HTR-8/SVneo (cell line): ENCODE data around the gene CELA3B.
"Not testable (repeated sequence)": the region's sequence is repeated elsewhere in the genome, so short reads cannot be mapped to it uniquely, and the experiment has no call there.

ENCODE experiments used
- DNase-seq: peaks from one replicate; pipeline ENCODE4 v3.0.0; 2011; ENCODE audit warnings: low spot score, mixed read lengths; ENCODE audit not compliant: insufficient read length
- FAIRE-seq: peaks from 2 replicates; lab custom pipeline; 2011; peaks lifted over from hg19 to GRCh38; lab: Jason Lieb, UNC

The CELA3B gene, protein sequence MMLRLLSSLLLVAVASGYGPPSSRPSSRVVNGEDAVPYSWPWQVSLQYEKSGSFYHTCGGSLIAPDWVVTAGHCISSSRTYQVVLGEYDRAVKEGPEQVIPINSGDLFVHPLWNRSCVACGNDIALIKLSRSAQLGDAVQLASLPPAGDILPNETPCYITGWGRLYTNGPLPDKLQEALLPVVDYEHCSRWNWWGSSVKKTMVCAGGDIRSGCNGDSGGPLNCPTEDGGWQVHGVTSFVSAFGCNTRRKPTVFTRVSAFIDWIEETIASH

GRCh38 chr1:21976703-21977239, at the start of gene CELA3B:
Gene CELA3B (plus strand): TSS chr1:21977022. CDS start chr1:21977040, 18 bp downstream.
- not testable (repeated sequence) for DNase-seq, FAIRE-seq

DNA sequence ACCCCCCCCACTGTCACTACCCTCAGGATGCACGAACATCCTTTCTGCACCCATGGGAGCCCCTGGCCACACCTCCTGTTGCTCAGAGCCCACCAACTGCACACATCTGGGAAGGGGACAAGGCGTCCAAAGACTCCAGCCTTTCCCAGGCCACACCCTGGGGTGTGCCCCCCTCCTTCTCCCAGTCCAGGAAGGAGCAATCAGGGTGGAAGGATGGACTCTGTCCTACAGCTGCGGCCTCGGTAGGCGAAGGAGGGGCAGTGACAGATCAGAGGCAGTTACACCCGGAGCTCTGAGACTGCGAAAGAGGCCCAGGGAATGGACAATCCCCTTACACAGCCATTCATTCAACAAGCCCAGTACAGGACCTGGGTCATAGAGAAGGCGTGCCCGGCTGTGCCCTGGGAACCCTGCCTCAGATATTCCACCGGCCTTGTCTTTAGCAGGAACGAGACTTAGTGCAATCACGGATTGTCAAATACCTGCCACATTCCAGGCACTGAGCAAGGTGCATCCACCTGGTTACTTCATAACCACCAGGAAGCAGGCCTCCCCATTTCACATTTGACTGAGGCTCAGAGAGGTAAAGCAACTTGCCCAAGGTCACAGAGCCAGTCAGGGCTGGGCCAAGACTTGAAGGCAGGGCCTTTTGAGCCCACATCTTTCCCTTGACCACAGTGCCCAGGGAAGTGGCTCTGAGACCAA, 49.1 kb upstream of the CELA3B start:
- DNase-seq (no peak), FAIRE-seq (no peak)

DNA sequence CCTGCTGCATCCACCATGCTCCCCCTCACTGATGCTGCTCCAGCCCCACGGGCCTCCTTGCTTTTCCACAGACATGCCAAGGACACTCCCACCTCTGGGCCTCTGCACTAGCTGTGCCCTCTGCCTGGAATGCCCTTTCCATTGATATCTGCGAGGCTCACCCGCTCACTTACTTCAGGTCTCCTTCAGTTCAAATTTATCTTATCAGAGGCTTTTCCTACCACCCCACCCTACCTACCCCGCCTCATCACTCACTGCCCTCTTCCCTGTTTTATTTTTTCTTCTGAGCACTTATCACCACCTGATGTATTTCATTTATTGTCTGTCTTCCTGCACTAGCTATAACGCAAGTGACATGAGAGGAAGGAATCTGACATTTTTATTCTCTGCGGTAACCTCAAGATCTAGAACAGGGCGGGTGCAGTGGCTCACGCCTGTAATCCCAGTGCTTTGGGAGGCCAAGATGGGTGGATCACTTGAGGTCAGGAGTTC, 46.7 kb upstream of the CELA3B start:
- DNase-seq (no peak), FAIRE-seq (no peak)

DNA sequence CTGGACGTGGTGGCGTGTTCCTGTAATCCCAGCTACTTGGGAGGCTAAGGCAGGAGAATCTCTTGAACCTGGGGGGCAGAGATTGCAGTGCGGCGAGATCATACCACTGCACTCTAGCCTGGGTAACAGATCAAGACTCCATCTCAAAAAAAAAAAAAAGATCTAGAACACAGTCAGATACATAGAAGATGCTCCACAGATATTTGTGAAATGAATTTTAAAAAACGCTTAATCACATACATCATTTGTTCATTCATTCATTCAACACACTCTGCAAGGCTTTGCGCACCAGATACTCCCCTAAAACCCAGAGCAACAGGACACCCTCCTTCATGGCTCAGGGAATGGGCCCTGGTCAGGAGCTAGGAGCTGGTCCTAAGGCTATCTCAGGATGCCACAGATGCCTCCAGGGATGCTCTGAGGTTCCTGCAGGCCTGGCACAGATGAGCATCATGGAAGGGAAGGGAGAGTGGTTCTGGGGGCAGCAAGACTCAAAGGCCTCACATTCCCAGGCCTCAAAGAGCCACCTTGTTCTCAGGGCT, 46.1 kb upstream of the CELA3B start:
- FAIRE-seq (no peak), DNase-seq (no peak)

GRCh38 chr1:21931171-21932093, 45.4 kb upstream of the CELA3B start:
- DNase-seq: peak; percentile 62
- peak; percentile 84 for FAIRE-seq

DNA sequence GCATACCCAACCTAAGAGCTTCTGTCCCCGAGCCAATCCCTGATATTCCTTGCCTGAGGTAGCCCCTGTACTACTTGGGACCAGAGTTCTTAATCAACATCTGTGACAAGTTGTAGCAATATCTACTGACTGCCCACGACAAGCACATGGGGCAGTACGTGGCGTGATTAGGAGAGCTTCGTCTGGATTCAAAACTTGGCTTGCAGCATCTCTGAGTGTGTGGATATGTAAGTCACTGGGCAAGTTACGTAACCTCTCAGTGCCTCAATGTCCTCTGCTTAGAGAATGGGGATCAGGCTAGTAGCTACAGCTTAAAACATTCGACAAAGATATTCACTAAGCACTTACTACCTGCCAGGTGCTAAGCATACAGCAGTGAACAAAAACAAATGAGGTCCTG, 44.7 kb upstream of the CELA3B start:
- no peak for DNase-seq
- peak; percentile 40 for FAIRE-seq

DNA sequence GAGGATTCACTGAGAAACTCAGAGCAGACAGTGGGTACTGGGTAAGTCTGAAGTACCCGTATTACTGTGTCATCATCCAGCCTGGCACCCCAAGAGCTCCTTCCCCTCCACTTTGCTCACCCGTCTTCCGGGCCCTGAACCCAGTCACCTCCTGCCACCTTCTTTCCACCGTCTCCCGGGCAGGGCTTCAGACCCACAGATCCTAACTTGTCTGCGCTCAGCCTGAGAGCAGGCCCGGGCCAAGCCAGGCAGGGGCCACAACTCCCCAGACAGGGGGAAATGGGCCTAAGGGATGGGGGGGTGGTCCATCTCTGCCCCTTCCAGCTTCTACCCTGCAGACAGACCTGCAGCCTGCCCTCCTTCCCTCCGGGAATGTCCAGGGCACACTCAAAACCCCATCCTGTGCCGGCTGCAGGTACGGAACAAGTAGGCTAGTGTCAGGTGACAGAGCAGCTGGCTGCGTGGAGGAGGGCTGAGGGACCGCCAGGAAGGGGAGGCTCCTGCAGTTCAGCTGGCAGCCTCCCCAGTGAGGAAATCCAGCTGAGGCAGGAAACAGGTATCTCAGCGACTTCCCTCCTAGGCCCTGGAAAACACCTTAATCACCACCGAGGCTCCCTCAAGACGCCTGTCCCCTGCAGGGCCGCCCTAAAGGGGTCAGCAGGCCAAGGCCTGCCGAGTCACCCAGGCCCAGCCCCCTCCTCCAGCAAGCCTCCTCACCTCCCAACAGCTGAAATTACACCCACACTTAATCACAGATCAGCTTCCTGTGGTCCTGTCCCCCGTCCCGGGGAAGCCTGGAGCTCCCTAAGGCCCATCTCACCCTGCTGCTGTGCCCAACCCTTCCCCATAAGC, 43.2 kb upstream of the CELA3B start:
- FAIRE-seq (peak; percentile 48), DNase-seq (no peak)

- FAIRE-seq (no peak), DNase-seq (no peak)
These were observed 41.4 kb upstream of the CELA3B start for GRCh38 chr1:21935393-21935804.

- FAIRE-seq (no peak), DNase-seq (no peak)
These were observed 40.9 kb upstream of the CELA3B start for GRCh38 chr1:21935891-21936365.

DNA sequence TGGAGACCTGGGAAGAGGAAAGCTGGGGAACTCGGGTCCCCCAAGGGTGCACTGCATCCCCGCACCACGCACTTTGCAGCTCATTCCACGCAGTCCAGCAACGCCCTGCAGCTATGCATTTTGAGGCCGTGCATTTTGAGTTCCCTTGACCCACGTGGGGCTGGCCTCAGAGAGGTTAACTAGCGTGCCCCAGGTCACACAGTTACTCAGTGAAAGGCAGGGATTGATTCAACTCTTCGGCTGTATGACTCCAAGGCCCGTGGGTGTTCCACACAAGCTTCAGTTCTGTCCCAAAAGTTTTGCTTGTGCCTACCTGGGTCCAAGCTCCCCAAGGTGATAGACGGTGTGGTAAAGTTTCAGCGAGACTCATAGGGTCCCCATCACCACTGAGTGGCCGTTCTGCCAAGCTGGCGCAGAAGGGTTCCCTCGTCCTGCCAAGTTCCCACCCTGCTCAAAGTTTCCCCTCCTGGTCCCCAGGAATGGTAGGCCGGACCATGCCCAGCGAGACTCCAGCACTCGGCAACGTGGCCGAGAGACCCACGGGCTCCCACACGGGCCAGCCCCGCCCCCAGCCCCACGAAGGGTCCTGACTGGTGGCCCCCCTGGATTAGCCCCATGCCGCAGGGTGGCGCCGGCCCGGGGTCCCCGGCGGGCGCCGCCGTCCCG, 40.3 kb upstream of the CELA3B start:
- DNase-seq (no peak), FAIRE-seq (no peak)

- FAIRE-seq: no peak
- no peak for DNase-seq
These were observed 39.8 kb upstream of the CELA3B start, which contains the start of gene HSPG2 for GRCh38 chr1:21937034-21937371. Gene HSPG2 (minus strand): TSS chr1:21937310. CDS start chr1:21937217, 93 bp downstream.

GRCh38 chr1:21937372-21938121, 39.3 kb upstream of the CELA3B start:
- FAIRE-seq (no peak), DNase-seq (peak; percentile 71)

- DNase-seq: no peak
- no peak for FAIRE-seq
These were observed 37.9 kb upstream of the CELA3B start for GRCh38 chr1:21938732-21939538.

GRCh38 chr1:21939650-21940374, 37.0 kb upstream of the CELA3B start:
- DNase-seq (peak; percentile 62), FAIRE-seq (no peak)

GRCh38 chr1:21940492-21940891, 36.3 kb upstream of the CELA3B start:
- FAIRE-seq (no peak), DNase-seq (no peak)

DNA sequence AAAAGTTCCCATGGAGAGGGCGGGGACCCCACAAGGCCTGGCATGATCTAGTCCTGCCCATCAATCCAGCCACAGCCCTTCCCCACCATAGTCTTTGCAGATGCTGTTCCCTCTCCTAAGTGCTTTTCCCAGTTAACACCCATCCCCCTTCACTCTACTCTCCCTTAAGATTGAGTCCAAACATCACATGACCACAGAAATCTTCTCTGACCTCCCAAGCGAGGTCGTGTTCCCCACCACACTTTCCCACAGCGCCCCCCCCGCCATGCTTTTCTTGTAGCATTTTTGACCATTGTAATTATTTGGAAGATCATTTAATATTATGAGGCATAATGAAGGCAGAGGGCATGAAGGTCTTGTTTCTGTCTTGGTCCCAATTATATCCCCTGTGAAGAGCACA, 35.5 kb upstream of the CELA3B start:
- DNase-seq (no peak), FAIRE-seq (no peak)
